ENCODE results near the gene SHE. TPM values are rescaled to one million over a fixed set of nuclear protein-coding genes. Genes with fewer than 3 reads are reported as not detected.

SHE gene
- total RNA-seq, 1 experiment from 2014 or later, result not detected

DNA sequence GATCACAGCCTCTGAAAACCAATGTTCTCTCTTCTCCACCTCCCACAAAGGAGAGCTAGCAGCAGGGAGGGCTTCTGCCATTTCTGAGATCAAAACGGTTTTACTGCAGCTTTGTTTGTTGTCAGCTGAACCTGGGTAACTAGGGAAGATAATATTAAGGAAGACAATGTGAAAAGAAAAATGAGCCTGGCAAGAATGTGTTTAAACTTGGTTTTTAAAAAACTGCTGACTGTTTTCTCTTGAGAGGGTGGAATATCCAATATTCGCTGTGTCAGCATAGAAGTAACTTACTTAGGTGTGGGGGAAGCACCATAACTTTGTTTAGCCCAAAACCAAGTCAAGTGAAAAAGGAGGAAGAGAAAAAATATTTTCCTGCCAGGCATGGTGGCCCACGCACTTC is 36.0 kb downstream of the SHE start:
- CTCF ChIA-PET, result no interaction called here
- TF ChIP-seq, protein P1, sequence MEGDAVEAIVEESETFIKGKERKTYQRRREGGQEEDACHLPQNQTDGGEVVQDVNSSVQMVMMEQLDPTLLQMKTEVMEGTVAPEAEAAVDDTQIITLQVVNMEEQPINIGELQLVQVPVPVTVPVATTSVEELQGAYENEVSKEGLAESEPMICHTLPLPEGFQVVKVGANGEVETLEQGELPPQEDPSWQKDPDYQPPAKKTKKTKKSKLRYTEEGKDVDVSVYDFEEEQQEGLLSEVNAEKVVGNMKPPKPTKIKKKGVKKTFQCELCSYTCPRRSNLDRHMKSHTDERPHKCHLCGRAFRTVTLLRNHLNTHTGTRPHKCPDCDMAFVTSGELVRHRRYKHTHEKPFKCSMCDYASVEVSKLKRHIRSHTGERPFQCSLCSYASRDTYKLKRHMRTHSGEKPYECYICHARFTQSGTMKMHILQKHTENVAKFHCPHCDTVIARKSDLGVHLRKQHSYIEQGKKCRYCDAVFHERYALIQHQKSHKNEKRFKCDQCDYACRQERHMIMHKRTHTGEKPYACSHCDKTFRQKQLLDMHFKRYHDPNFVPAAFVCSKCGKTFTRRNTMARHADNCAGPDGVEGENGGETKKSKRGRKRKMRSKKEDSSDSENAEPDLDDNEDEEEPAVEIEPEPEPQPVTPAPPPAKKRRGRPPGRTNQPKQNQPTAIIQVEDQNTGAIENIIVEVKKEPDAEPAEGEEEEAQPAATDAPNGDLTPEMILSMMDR (IDR thresholded peaks at IDR 0.05; ENCODE audit: unreplicated experiment), result no peak
- Mint-ChIP-seq H3K4me1 (ENCODE audit: low read depth, unreplicated experiment) (peaks cover 8% of the 10 kb centered on the region), H3K9me3 (ENCODE audit: low read depth, unreplicated experiment) (no peaks in the 10 kb centered on the region), H3K4me3 (ENCODE audit: low read depth, unreplicated experiment) (no peak overlapping the region), H3K27ac (ENCODE audit: unreplicated experiment) (no peak overlapping the region), H3K27me3 (ENCODE audit: unreplicated experiment) (no peaks in the 10 kb centered on the region), H3K36me3 (ENCODE audit: insufficient read depth, unreplicated experiment) (no peaks in the 10 kb centered on the region)
- no TSS peak for BruUV-seq (replicated peaks)
- intact Hi-C loops (cut with micrococcal nuclease; ENCODE audit: unreplicated experiment), result no loop called here
- no peak for DNase-seq

DNA sequence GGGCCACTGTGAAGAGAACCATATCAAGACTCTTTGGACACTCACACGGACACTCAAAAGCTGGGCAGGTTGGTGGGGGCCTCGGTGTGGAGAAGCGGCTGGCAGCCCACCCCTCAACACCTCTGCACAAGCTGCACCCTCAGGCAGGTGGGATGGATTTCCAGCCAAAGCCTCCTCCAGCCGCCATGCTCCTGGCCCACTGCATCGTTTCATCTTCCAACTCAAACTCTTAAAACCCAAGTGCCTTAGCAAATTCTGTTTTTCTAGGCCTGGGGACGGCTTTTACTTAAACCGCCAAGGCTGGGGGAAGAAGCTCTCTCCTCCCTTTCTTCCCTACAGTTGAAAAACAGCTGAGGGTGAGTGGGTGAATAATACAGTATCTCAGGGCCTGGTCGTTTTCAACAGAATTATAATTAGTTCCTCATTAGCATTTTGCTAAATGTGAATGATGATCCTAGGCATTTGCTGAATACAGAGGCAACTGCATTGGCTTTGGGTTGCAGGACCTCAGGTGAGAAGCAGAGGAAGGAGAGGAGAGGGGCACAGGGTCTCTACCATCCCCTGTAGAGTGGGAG is 36.5 kb downstream of the SHE start:
- TF ChIP-seq, protein P1 (IDR thresholded peaks at IDR 0.05; ENCODE audit: unreplicated experiment), result no peak
- no TSS peak for BruUV-seq (replicated peaks)
- peaks cover 8% of the 10 kb centered on the region for H3K4me1 Mint-ChIP-seq (ENCODE audit: low read depth, unreplicated experiment)

DNA sequence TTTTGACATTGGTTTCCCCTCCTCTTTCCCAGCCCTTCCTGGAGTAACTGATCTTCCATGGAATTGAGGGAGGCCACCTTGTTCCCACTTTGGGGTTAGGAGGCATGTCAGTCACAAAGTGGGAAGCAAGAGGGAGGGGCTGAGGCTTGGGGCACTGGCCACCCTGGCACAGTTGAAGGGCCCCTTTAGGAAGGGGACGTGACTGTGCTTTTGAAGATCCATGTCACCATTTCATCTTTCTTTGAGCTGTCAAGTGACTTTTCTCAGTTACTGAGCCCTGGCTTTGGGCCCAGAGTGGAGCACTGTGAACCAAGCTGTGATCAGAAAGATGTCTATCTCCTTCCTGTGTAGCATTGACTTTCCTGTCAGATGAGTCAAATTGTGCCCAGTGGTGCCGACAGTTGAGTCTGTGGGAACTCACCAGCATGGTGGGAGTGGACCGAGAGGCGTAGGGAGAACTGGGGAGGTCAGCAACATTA is 38.7 kb downstream of the SHE start:
- TF ChIP-seq, protein P1 (IDR thresholded peaks at IDR 0.05; ENCODE audit: unreplicated experiment), result no peak
- DNase-seq, result no peak
- no peaks in the 10 kb centered on the region for H3K27me3 Mint-ChIP-seq (ENCODE audit: unreplicated experiment)
- H3K4me3 Mint-ChIP-seq (ENCODE audit: low read depth, unreplicated experiment), result no peak overlapping the region
- no TSS peak for BruUV-seq (replicated peaks)
- no peak overlapping the region for H3K27ac Mint-ChIP-seq (ENCODE audit: unreplicated experiment)
- no peaks in the 10 kb centered on the region for H3K36me3 Mint-ChIP-seq (ENCODE audit: insufficient read depth, unreplicated experiment)
- no peaks in the 10 kb centered on the region for H3K9me3 Mint-ChIP-seq (ENCODE audit: low read depth, unreplicated experiment)
- CTCF ChIA-PET, result interaction anchor here (0.7 kb wide), 2 partner anchors 72 to 998 kb away, joined by 3 read pairs; no protein-coding TSS in a partner anchor
- intact Hi-C loops (cut with micrococcal nuclease; ENCODE audit: unreplicated experiment), result no loop called here
- peaks cover 8% of the 10 kb centered on the region for H3K4me1 Mint-ChIP-seq (ENCODE audit: low read depth, unreplicated experiment)

More for the DNA sequence above, 36.5 kb downstream of the SHE start:
- intact Hi-C loops (cut with micrococcal nuclease; ENCODE audit: unreplicated experiment), result no loop called here
- Mint-ChIP-seq H3K27me3 (ENCODE audit: unreplicated experiment) (no peaks in the 10 kb centered on the region), H3K4me3 (ENCODE audit: low read depth, unreplicated experiment) (no peak overlapping the region), H3K36me3 (ENCODE audit: insufficient read depth, unreplicated experiment) (no peaks in the 10 kb centered on the region), H3K9me3 (ENCODE audit: low read depth, unreplicated experiment) (no peaks in the 10 kb centered on the region), H3K27ac (ENCODE audit: unreplicated experiment) (no peak overlapping the region)
- CTCF ChIA-PET, result no interaction called here
- no peak for DNase-seq

DNA sequence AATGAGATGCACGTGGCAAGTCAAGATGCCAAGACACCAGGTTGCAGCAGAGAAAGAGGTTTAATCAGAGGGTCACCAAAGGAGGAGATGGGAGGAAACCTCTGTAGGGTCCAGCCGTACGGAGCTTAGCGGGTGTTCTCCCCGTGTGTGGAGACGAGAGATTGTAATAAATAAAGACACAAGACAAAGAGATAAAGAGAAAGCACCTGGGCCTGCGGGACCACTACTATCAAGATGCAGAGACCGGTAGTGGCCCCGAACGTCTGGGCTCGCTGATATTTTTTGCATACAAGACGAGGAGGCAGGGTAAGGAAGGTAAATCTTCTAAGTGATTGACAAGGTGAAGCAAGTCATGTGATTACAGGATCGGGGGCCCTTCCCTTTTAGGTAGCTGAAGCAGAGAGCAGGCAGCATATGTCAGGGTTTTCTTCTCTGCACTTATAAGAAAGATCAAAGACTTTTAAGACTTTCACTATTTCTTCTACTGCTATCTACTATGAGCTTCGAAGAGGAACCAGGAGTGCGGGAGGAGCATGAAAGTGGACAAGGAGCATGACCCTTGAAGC is 41.4 kb downstream of the SHE start:
- intact Hi-C loops (cut with micrococcal nuclease; ENCODE audit: unreplicated experiment), result no loop called here
- Mint-ChIP-seq H3K36me3 (ENCODE audit: insufficient read depth, unreplicated experiment) (no peaks in the 10 kb centered on the region), H3K4me3 (ENCODE audit: low read depth, unreplicated experiment) (no peak overlapping the region), H3K9me3 (ENCODE audit: low read depth, unreplicated experiment) (no peaks in the 10 kb centered on the region), H3K27me3 (ENCODE audit: unreplicated experiment) (no peaks in the 10 kb centered on the region), H3K27ac (ENCODE audit: unreplicated experiment) (no peak overlapping the region), H3K4me1 (ENCODE audit: low read depth, unreplicated experiment) (peaks cover 8% of the 10 kb centered on the region)
- BruUV-seq (replicated peaks), result no TSS peak
- TF ChIP-seq, protein P1 (IDR thresholded peaks at IDR 0.05; ENCODE audit: unreplicated experiment), result no peak
- no peak for DNase-seq
- CTCF ChIA-PET, result no interaction called here

Measured in Calu3 (cell line).